SK-N-SH treated with all-trans-retinoic acid at 6 μM for 48 hours (cell line): Measurements from ENCODE around the gene FRMD4B.

Source experiments
- ATAC-seq: fragments of 200-7000 bp; cut with Tn5 transposase; 3 replicates; pipeline ENCODE4 v1.9.1; 2020; ENCODE audit warnings: mild to moderate bottlenecking, moderate library complexity
- ARNTL ChIP-seq: fragments of 450-650 bp; formaldehyde crosslinking; IDR thresholded peaks from 2 replicates; pipeline ENCODE4 v1.5.0; 2020; ENCODE audit warnings: low read depth, mild to moderate bottlenecking, moderate library complexity, borderline replicate concordance
- BACH2 ChIP-seq: fragments of 250-450 bp; sonication (Bioruptor Pico); IDR thresholded peaks from 2 replicates; pipeline ENCODE4 v1.9.0; 2021; ENCODE audit warnings: mild to moderate bottlenecking, borderline replicate concordance
- CREB5 ChIP-seq: fragments of 250-450 bp; sonication (Bioruptor Pico); IDR thresholded peaks from 2 replicates; pipeline ENCODE4 v1.5.1; 2020; ENCODE audit warnings: low read depth, mild to moderate bottlenecking, moderate library complexity
- CSDC2 ChIP-seq: fragments of 250-450 bp; sonication (Bioruptor Pico); IDR thresholded peaks from 2 replicates; pipeline ENCODE4 v1.5.0; 2020; ENCODE audit warnings: mild to moderate bottlenecking, moderate library complexity
- CSRNP3 ChIP-seq: fragments of 250-450 bp; sonication (Bioruptor Pico); IDR thresholded peaks from 2 replicates; pipeline ENCODE4 v1.5.1; 2021; ENCODE audit warnings: mild to moderate bottlenecking, moderate library complexity
- ESRRG ChIP-seq: fragments of 250-450 bp; sonication (Bioruptor Pico); IDR thresholded peaks from 2 replicates; pipeline ENCODE4 v1.6.1; 2021; ENCODE audit warnings: mild to moderate bottlenecking
- GLIS3 ChIP-seq: fragments of 250-450 bp; sonication (Bioruptor Pico); IDR thresholded peaks from 2 replicates; pipeline ENCODE4 v1.5.0; 2020; ENCODE audit warnings: mild to moderate bottlenecking, moderate library complexity
- ISL1 ChIP-seq: fragments of 250-450 bp; sonication (Bioruptor Pico); IDR thresholded peaks from 2 replicates; pipeline ENCODE4 v2.1.2; 2022; ENCODE audit warnings: mild to moderate bottlenecking, moderate library complexity
- OSR1 ChIP-seq: fragments of 250-450 bp; sonication (Bioruptor Pico); IDR thresholded peaks from 2 replicates; pipeline ENCODE4 v1.8.0; 2022; ENCODE audit warnings: moderate library complexity, mild to moderate bottlenecking, inconsistent platforms
- PPARA ChIP-seq: fragments of 250-450 bp; sonication (Bioruptor Pico); IDR thresholded peaks from 2 replicates; pipeline ENCODE4 v1.5.0; 2020; ENCODE audit warnings: mild to moderate bottlenecking, borderline replicate concordance
- RARB ChIP-seq: fragments of 250-450 bp; sonication (Bioruptor Pico); IDR thresholded peaks from 2 replicates; pipeline ENCODE4 v1.8.0; 2021; ENCODE audit warnings: mild to moderate bottlenecking, moderate library complexity
- SNAI2 ChIP-seq: fragments of 250-450 bp; sonication (Bioruptor Pico); IDR thresholded peaks from 2 replicates; pipeline ENCODE4 v1.5.0; 2020; ENCODE audit warnings: mild to moderate bottlenecking, moderate library complexity
- TCF4 ChIP-seq: fragments of 250-450 bp; sonication (Bioruptor Pico); IDR thresholded peaks from 2 replicates; pipeline ENCODE4 v1.8.0; 2021; ENCODE audit warnings: mild to moderate bottlenecking, moderate library complexity, borderline replicate concordance
- TOX ChIP-seq: fragments of 250-450 bp; sonication (Bioruptor Pico); IDR thresholded peaks from 2 replicates; pipeline ENCODE4 v1.8.0; 2021; ENCODE audit warnings: mild to moderate bottlenecking, moderate library complexity, borderline replicate concordance
- ZC3H10 ChIP-seq: fragments of 250-450 bp; sonication (Bioruptor Pico); IDR thresholded peaks from 2 replicates; pipeline ENCODE4 v1.5.1; 2021; ENCODE audit warnings: mild to moderate bottlenecking, moderate library complexity
- ZFP3 ChIP-seq: fragments of 250-450 bp; sonication (Bioruptor Pico); IDR thresholded peaks from 2 replicates; pipeline ENCODE4 v1.5.0; 2020; ENCODE audit warnings: mild to moderate bottlenecking, moderate library complexity
- ZFP30 ChIP-seq: fragments of 450-650 bp; formaldehyde crosslinking; IDR thresholded peaks from 2 replicates; pipeline ENCODE4 v1.5.0; 2022; ENCODE audit warnings: mild to moderate bottlenecking, moderate library complexity
- ZNF565 ChIP-seq: fragments of 450-650 bp; formaldehyde crosslinking; conservative IDR thresholded peaks from 2 replicates; pipeline ENCODE4 v1.5.0; 2020; ENCODE audit warnings: low read depth, mild to moderate bottlenecking, moderate library complexity
- ZNF70 ChIP-seq: fragments of 450-650 bp; formaldehyde crosslinking; IDR thresholded peaks from 2 replicates; pipeline ENCODE4 v1.5.0; 2020; ENCODE audit warnings: mild to moderate bottlenecking, moderate library complexity
- ZNF8 ChIP-seq: fragments of 450-650 bp; formaldehyde crosslinking; IDR thresholded peaks from 2 replicates; pipeline ENCODE4 v1.5.0; 2020; ENCODE audit warnings: mild to moderate bottlenecking, moderate library complexity
- TF ChIP-seq, protein P1 (sequence below): fragments of 250-450 bp; sonication (Bioruptor Pico); IDR thresholded peaks from 2 replicates; pipeline ENCODE4 v1.8.0; 2020; ENCODE audit warnings: mild to moderate bottlenecking, moderate library complexity, borderline replicate concordance
- TF ChIP-seq, protein P2 (sequence below): fragments of 250-450 bp; sonication (Bioruptor Pico); IDR thresholded peaks from 2 replicates; pipeline ENCODE4 v1.5.0; 2020; ENCODE audit warnings: mild to moderate bottlenecking, moderate library complexity
- TF ChIP-seq, protein P3 (sequence below): fragments of 250-450 bp; sonication (Bioruptor Pico); IDR thresholded peaks from 2 replicates; pipeline ENCODE4 v1.8.0; 2021; ENCODE audit warnings: low read depth, mild to moderate bottlenecking, moderate library complexity, borderline replicate concordance

Gene FRMD4B

GRCh38 chr3:69200384-69201068, 185.4 kb downstream of the FRMD4B start:
- peak; percentile 33; the same call in 2 of the 3 replicates for ATAC-seq

GRCh38 chr3:69199942-69200341, 185.9 kb downstream of the FRMD4B start:
- TF ChIP-seq ESRRG (CRISPR knock-in tag): no peak
- TF ChIP-seq CSDC2 (CRISPR knock-in tag): no peak
- TF ChIP-seq ZNF565 (CRISPR knock-in tag): no peak
- no peak for TF ChIP-seq ZFP3 (CRISPR knock-in tag)
- TF ChIP-seq OSR1 (CRISPR knock-in tag): no peak
- no peak for TF ChIP-seq BACH2
- no peak for TF ChIP-seq GLIS3 (CRISPR knock-in tag)
- TF ChIP-seq RARB (CRISPR knock-in tag): no peak
- TF ChIP-seq ZNF70 (CRISPR knock-in tag): no peak
- TF ChIP-seq, protein P1, sequence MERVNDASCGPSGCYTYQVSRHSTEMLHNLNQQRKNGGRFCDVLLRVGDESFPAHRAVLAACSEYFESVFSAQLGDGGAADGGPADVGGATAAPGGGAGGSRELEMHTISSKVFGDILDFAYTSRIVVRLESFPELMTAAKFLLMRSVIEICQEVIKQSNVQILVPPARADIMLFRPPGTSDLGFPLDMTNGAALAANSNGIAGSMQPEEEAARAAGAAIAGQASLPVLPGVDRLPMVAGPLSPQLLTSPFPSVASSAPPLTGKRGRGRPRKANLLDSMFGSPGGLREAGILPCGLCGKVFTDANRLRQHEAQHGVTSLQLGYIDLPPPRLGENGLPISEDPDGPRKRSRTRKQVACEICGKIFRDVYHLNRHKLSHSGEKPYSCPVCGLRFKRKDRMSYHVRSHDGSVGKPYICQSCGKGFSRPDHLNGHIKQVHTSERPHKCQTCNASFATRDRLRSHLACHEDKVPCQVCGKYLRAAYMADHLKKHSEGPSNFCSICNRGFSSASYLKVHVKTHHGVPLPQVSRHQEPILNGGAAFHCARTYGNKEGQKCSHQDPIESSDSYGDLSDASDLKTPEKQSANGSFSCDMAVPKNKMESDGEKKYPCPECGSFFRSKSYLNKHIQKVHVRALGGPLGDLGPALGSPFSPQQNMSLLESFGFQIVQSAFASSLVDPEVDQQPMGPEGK (CRISPR knock-in tag): no peak
- TF ChIP-seq ISL1 (CRISPR knock-in tag): no peak
- TF ChIP-seq CSRNP3 (CRISPR knock-in tag): no peak
- TF ChIP-seq, protein P2, sequence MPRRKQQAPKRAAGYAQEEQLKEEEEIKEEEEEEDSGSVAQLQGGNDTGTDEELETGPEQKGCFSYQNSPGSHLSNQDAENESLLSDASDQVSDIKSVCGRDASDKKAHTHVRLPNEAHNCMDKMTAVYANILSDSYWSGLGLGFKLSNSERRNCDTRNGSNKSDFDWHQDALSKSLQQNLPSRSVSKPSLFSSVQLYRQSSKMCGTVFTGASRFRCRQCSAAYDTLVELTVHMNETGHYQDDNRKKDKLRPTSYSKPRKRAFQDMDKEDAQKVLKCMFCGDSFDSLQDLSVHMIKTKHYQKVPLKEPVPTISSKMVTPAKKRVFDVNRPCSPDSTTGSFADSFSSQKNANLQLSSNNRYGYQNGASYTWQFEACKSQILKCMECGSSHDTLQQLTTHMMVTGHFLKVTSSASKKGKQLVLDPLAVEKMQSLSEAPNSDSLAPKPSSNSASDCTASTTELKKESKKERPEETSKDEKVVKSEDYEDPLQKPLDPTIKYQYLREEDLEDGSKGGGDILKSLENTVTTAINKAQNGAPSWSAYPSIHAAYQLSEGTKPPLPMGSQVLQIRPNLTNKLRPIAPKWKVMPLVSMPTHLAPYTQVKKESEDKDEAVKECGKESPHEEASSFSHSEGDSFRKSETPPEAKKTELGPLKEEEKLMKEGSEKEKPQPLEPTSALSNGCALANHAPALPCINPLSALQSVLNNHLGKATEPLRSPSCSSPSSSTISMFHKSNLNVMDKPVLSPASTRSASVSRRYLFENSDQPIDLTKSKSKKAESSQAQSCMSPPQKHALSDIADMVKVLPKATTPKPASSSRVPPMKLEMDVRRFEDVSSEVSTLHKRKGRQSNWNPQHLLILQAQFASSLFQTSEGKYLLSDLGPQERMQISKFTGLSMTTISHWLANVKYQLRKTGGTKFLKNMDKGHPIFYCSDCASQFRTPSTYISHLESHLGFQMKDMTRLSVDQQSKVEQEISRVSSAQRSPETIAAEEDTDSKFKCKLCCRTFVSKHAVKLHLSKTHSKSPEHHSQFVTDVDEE (CRISPR knock-in tag): no peak
- TF ChIP-seq PPARA: no peak
- no peak for TF ChIP-seq ZNF8 (CRISPR knock-in tag)
- no peak for TF ChIP-seq ZC3H10 (CRISPR knock-in tag)
- no peak for ATAC-seq

More at GRCh38 chr3:69200384-69201068, 185.4 kb downstream of the FRMD4B start:
- TF ChIP-seq ZFP3 (CRISPR knock-in tag) (no peak), ZNF8 (CRISPR knock-in tag) (no peak), CSDC2 (CRISPR knock-in tag) (no peak), ISL1 (CRISPR knock-in tag) (no peak), TOX (CRISPR knock-in tag) (no peak), ZNF565 (CRISPR knock-in tag) (no peak), CREB5 (CRISPR knock-in tag) (no peak), RARB (CRISPR knock-in tag) (no peak), ZFP30 (CRISPR knock-in tag) (no peak), CSRNP3 (CRISPR knock-in tag) (no peak), ESRRG (CRISPR knock-in tag) (no peak), ARNTL (no peak), SNAI2 (CRISPR knock-in tag) (no peak), GLIS3 (CRISPR knock-in tag) (no peak), TCF4 (CRISPR knock-in tag) (no peak), BACH2 (no peak)
- TF ChIP-seq, protein P3, sequence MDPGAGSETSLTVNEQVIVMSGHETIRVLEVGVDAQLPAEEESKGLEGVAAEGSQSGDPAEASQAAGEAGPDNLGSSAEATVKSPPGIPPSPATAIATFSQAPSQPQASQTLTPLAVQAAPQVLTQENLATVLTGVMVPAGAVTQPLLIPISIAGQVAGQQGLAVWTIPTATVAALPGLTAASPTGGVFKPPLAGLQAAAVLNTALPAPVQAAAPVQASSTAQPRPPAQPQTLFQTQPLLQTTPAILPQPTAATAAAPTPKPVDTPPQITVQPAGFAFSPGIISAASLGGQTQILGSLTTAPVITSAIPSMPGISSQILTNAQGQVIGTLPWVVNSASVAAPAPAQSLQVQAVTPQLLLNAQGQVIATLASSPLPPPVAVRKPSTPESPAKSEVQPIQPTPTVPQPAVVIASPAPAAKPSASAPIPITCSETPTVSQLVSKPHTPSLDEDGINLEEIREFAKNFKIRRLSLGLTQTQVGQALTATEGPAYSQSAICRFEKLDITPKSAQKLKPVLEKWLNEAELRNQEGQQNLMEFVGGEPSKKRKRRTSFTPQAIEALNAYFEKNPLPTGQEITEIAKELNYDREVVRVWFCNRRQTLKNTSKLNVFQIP (CRISPR knock-in tag): no peak
- TF ChIP-seq, protein P1 (CRISPR knock-in tag): no peak
- TF ChIP-seq, all 23 proteins: peak for 0
